HCT116 (cell line): ENCODE results near the gene RPGRIP1.

Experiments
- ATF3 ChIP-seq: IDR thresholded peaks from 2 replicates; pipeline ENCODE4 v1.6.1; 2012
- CTCF ChIP-seq, 3 experiments: fragments of 200-600 bp in 1 of 3; sonication (generic) in 1 of 3; IDR thresholded peaks in 2 of 3; conservative IDR thresholded peaks in 1 of 3; 2 replicates each; pipeline ENCODE4 v1.5.1; 2012 to 2017; ENCODE audit warnings: low read depth in 2 of 3, low read length in 2 of 3, antibody characterized with exemption in 1 of 3, borderline replicate concordance in 1 of 3, control low read depth in 1 of 3, mild to moderate bottlenecking in 1 of 3, mixed read lengths in 1 of 3, mixed run types in 1 of 3, moderate library complexity in 1 of 3; ENCODE audit not compliant: insufficient read depth in 1 of 3
- EGR1 ChIP-seq: IDR thresholded peaks from 2 replicates; pipeline ENCODE4 v1.6.1; 2012; ENCODE audit warnings: low read depth
- EZH2 ChIP-seq: fragments of 200-600 bp; sonication (generic); IDR thresholded peaks from 2 replicates; pipeline ENCODE4 v1.6.1; 2017; ENCODE audit warnings: antibody characterized with exemption, mixed run types
- EZH2phosphoT487 ChIP-seq: fragments of 200-600 bp; IDR thresholded peaks from 2 replicates; pipeline ENCODE4 v1.6.1; 2018; ENCODE audit warnings: antibody characterized with exemption, borderline replicate concordance
- JUND ChIP-seq: IDR thresholded peaks from 2 replicates; pipeline ENCODE4 v1.6.1; 2012
- POLR2A ChIP-seq: IDR thresholded peaks from 2 replicates; pipeline ENCODE4 v1.7.0; 2011; ENCODE audit warnings: borderline replicate concordance; ENCODE audit not compliant: insufficient read depth, insufficient read length; ENCODE audit errors: extremely low read depth
- POLR2AphosphoS5 ChIP-seq: IDR thresholded peaks from 2 replicates; pipeline ENCODE4 v1.6.1; 2011; ENCODE audit warnings: mild to moderate bottlenecking, low read depth, low read length, moderate library complexity
- RAD21 ChIP-seq: IDR thresholded peaks from 2 replicates; pipeline ENCODE4 v1.6.1; 2012; ENCODE audit warnings: low read depth, mild to moderate bottlenecking
- SRF ChIP-seq: IDR thresholded peaks from 2 replicates; pipeline ENCODE4 v1.6.1; 2012; ENCODE audit warnings: low read depth
- YY1 ChIP-seq: IDR thresholded peaks from 2 replicates; pipeline ENCODE4 v1.6.1; 2011; ENCODE audit warnings: low read length, low read depth, moderate library complexity, mild to moderate bottlenecking; ENCODE audit not compliant: insufficient replicate concordance; ENCODE audit errors: extremely low read depth

DNA sequence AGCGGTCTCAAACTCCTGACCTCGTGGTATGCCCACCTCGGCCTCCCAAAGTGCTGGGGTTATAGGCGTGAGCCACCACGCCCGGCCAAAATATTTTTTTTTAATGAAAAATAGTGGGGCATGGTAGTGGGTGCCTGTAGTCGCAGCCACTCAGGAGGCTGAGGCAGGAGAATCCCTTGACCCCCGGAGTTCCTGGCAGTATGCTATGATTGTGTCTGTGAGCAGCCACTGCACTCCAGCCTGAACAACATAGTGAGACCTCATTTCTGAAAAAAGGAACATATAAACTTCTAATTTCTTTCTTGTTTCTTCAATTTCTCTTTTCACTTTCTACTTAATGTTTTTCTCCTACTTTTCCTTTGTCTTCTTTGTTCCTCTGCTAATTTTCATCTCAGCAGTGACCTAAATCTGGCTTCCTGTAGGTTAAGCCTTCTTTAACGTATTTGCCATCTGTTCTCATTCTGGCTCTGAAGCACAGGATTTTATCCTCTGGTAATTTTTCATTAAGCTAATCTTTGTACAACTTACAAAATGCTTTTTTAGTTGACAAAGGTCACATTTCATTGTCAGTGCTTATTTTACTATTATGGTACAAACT lies 4.5 kb upstream of the RPGRIP1 start:
- TF ChIP-seq JUND (no peak), CTCF (IDR thresholded peaks at IDR 0.05 in 2 of 3, conservative IDR thresholded peaks at IDR 0.05 in 1 of 3; ENCODE audit: borderline replicate concordance in 1 of 3, insufficient read depth in 1 of 3, low read depth in 2 of 3, low read length in 2 of 3) (no peak), EZH2 (no peak), ATF3 (no peak), SRF (no peak), RAD21 (no peak), POLR2A (no peak), EZH2phosphoT487 (no peak), POLR2AphosphoS5 (no peak), YY1 (no peak), EGR1 (no peak)
